ENCODE data around the gene ATP1A3.
"Not testable (repeated sequence)": the region's sequence is repeated elsewhere in the genome, so short reads cannot be mapped to it uniquely, and the experiment has no call there.

ATP1A3 gene

DNA sequence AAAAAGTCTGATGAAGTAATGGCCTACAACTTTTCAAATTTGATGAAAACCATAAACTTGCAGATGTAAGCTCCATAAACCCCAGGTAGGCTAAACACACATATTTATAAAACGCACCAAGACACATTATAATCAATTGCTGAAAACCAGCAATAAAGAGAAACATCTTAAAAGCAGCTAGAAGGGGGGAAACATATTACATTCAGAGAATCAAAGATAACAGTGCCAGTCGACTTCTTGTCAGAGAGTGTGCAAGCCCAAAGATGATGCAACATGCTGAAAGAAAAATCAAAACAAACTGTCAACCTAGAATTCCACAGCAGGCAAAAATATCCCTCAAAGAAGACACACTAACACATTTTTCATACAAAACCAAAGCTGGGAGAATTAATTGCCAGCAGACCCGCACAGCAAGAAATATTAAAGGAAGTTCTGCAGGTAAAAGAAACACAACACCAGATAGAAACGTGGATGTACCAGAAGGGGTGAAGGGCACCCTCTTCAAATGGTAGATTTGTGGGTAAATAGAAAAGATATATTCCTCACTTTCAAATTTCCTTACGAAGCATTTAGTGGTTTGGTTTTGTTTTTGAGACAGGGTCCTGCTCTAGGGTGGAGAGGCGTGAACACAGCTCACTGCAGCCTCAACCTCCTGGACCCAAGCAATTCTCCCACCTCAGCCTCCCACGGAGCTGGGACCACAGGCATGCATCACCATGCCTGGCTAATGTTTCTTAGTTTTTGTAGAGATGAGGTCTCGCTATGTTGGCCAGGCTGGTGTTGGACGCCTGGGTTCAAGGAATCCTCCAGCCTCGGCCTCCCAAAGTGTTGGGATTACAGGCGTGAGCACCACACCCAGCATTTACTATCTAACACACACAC is 16.5 kb upstream of the ATP1A3 start:
- no peak for DNase-seq (ENCODE audit: low spot score)

DNA sequence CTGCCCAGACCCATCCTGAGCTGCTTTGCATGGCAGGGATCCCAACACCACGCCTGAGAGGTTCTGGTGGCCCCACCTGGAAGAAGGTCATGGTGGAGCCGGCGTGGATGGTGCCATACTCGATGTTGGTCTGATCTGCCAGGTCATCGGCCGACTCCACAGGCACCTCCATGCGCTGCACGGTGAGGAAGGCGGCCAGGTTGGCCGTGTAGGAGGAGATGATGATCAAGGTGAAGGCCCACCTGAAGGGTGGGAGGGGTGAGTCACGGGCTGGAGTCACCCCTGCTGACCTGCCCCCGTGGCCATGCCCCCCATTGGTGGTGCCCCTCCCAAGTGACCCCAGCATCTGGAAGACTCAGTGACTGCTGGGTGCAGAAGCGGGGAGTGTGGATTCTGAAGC is 12.5 kb upstream of the ATP1A3 start:
- no peak for DNase-seq (ENCODE audit: low spot score)

DNA sequence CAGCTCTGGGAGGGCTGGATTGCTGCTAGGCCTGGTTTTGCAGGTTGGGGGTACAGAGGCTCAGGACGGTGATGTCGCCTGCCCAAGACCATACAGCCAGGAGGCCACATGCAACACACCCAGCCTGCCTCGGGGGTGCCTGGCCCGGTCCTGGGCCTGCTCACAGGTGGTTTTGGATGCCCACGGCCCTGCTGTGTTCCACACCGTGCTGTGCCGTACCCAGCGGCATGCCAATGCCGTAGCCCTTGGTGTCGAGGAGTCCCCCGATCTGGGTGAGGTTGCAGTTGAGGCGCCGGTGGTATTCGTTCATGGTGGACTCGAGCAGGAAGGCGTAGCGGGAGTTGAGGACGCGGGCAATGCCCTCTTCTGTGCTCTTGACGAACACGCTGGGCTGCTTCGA is 11.5 kb upstream of the ATP1A3 start:
- no peak for DNase-seq (ENCODE audit: low spot score)

DNA sequence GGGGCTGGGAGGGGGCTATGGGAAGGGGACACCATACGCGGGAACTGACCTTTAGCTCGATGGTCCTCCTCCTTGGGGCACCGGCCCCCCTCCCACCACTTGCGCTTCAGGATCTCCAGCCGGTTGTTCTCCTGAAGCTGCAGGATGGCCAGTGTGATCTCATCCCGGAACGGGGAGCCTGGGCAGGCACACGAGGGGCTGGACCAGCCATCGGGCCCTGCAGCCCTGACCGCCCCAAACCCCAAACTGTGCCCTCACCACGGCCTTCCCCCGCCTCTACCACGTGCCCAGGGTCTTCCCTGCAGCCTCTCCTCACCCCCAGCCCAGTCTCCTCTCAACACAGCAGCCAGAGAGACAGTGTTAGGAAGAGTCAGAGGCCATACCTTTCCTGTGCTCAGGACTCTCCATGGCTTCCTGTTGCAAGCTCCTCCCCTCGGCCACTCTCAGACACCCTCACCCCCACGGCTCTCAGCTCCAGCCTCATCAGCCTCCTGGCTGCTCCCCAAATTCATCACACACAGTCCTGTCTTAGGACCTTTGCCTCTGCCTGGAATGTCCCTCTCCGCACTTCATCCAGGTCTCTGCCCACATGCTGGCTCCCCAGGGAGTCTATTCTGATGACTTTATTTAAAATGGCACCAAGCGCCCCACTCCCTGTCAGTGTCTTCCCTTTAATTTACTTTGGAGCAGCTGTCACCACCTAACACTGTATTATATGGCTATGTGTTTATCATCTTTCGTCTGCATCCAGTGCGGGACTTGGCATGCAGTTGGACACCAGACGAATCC is 9.7 kb upstream of the ATP1A3 start:
- DNase-seq (ENCODE audit: low spot score), result no peak

DNA sequence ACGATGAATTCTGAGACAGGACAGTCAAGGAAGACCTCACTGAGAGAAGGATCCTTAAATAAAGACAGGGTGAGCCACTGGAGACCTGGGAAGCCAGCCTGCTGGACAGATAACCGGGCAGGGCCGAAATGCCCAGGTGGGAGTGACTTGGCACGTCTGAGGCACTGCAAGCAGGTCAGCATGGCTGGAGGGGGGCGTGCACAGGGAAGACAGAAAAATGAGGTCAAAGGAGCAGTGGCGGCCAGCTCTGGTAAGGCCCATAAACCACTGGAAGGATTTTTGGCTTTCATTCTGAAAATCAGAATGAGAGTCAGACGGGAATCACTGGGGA is 5.8 kb upstream of the ATP1A3 start:
- DNase-seq (ENCODE audit: low spot score), result no peak

DNA sequence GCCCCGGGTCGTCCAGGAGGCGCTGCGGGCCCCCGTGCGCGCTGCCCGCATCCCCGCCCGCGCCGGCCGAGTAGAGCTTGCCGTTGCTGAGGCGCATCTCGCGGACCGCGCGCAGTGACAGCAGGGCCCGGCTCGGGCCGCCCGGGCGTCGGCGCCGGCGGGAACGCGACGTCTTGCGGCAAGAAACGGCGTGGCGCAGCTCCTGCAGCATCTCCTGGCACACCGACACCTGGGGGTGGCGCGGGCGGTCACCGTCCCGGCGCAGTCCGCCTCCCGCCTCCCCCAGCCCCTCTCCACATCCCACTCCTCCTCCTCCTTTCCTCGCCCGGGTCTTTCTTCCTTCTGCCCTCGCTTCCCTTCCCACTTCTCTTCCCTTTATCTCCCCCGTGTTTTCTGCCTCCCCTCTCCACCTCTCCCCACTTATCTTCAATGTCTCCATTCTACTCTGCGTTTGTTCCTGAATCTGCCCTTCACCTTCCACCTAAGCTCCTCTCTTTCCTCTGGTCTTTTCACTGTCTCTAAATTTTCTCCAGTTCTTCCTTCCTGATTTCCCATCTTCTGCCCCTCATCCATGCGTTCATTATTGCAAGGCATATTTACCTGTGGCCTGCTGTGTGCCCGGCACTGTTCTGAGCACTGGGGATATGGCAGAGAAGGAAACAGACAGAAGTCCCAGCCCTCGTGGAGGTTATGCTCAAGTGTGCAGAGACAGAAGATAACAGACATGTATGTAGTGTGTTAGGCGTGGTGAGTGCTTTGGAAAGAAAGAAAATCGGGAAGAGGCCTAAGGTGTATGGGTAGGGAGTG is 5.2 kb upstream of the ATP1A3 start:
- DNase-seq (ENCODE audit: low spot score), result peak; percentile 40

DNA sequence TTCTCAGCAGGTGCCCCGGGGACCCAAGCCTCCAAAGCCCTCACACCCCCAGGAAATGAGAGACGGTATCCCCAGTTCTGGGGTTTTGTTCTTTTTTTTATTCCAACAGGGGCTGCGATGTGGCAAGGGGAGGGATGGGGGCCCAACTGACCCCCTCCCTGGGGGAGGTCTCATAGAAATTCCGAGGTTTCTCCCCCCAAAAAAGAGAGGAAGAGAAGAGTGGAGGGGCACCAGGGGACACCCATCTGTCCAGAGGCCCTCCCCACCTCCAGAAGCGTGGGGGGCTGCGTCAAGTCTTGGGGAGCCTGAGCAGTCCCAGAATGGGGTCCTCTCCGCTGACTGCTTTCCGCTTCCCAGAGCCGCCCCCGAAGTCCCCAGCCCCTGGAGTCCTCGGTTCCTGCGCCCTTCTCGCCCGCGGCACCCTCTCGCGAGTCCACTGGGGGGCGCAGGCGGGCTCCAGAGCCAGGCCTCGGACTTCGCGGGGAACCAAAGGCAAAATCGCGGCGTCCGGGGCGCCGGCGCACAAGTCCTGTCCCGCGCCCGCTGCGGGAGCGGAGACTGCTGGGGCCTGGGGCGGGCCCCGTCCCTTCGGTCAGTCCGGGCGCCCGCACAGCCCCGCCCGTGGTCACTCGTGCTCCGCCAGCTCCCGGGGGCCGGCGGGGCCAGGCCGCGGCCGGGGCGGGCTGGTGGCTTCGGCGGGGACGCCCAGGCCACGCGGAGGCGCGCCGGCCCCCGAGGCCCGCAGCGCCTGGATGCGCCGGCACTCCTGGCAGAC is 4.4 kb upstream of the ATP1A3 start:
- peak; percentile 88 for DNase-seq (ENCODE audit: low spot score)

DNA sequence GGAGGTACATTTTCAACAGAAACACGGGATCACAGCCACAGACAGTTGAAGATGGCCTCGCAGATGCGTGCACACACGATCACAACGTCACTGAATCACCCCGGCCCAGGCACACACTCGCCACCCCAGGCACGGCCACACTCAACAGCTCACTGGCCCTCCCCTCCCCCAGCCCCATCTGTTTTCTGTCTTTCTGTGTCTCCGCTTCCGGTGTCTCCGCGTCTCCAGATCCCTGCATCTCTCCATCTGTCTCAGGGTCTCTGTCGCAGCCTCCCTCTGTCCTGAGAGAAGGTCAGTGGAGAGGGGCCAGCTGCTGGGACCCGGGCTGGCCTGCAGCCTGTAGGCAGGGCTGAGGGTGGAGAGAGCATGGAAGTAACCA is 3.8 kb upstream of the ATP1A3 start:
- DNase-seq (ENCODE audit: low spot score), result no peak

DNA sequence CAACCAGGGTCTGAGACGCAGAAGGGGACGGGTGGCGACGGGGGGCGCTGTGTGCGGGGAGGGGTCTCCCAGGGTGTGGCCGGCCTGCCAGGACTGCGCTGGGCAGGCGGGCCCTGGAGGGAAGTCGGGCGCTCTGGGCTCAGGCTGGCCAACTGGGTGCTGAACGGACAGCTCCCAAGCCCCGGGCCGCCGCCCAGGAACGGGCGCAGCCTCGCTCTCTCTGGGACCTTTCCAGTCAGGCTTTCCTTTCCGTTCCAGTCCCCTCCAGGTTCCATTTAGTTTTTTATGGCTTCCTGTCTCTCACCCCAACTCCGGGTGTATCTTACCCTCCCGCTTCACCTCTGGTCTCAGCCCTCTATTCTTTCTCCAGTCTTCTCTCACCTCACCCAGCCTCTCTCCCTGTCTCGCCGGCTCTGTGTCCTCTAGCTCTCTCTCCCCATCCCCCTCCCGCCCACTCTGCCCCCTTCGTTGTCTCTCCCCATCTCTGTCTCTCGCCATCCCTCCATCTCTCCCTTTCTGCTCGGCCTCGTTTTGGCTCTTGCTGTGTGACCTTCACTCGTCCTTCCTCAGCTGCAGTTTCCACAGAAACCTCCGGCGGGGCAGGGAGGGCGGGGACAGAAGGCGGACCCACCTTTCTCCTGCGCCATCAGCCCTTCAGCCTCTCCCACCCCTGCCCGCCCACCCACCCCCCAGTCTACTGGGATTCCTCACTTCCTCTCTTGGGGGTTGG is 3.3 kb upstream of the ATP1A3 start:
- peak; percentile 90 for DNase-seq (ENCODE audit: low spot score)

DNA sequence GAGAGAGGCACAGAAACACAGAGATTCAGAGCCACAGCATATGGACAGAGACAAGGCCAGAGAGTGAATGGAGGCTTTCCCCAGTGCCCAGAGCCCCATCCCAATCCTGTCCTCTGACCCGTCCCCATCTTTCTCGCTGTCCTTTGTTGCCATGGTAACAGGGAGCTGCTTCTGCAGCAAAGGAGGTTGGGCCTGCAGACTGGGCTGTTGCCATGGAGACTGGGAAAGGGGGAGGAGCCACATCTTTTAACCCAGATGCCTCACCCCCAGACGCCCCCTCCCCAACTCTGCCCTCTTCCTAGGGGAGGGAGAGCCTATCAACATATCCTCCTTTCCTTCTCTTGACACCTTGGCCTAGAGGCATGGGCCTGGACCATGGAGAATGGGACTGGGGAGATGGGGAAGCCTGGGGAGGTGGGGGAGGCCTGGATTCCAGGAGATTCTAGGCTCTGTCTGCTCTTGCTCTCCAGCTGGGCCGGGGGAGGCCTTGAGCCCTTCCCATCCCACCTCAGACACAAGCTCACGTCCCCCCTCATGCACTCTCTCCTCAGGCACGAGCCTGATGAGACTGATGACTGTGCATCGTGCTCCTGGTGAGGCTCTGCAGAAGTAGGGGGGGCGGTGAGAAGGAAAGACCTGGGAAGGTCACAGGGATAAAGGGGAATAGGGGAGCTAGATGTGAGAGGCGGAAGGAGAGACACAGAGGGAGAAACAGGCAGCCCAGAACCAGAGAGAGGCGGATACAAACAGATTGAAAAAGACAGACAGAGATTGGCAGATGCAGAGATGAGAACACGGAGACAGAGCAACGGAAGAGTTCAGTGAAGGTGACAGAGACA is 2.1 kb upstream of the ATP1A3 start:
- DNase-seq (ENCODE audit: low spot score), result no peak

DNA sequence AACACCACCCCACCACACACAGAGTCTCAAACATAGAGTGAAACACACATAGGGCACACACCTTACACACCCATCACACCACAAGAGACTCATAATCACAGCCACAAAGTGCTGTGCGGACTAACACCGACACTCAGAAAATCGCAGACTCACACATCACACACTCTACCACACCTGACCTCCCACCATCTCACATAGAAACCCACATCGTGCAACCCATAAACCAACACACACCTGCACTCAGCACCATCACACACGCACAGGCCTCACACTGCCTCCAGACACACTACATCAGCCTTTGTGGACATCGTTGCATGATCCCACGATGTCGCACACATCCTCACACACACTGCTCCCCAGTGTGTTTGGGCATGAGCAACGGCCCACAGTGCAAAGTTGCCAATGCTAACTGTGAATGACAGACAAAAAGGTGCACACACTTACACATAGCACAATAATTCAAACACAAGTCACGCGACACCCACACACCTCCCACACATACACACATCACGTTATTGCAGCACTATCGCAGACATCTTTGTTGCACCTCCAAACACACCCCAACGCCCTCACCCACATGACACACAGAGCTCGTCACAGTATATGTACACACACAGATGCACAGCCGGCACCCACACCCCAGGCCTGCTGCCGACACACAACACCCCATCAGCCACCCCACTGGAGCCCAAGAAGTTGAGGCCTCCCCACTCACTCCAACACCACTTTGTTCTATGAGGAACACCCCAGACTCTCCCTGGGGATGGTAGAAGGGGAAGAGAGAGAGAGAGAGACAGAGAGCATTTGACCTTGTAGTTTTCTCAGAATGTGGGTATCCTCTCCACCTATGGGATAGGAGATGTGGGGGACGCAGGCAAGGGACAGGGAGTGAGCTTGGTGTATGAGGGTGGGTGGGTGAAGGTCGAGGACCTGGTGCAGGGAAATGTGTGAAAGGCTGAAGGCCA is 1.2 kb upstream of the ATP1A3 start:
- no peak for DNase-seq (ENCODE audit: low spot score)

DNA sequence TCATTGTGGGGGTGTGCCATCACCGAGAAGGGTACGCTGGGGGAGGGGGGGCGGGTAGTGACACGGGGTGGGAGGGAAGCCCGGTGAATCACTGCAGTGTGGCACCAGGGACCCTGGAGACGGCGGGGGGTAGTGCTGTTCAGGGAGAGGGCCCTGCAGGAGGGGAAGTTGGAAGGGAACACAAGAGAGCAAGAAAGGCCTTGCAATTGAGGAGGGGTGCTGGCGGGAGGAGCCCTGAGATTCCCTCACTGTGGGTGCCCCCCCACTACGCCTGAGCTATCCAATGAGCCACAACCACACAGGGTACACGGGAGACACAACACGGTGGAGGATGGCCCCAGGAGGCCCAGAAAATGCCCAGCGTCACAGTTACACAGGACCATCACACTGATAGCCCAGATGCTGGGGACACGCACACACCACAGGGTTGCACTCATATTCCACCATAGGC is 516 bp upstream of the ATP1A3 start:
- DNase-seq (ENCODE audit: low spot score), result no peak

DNA sequence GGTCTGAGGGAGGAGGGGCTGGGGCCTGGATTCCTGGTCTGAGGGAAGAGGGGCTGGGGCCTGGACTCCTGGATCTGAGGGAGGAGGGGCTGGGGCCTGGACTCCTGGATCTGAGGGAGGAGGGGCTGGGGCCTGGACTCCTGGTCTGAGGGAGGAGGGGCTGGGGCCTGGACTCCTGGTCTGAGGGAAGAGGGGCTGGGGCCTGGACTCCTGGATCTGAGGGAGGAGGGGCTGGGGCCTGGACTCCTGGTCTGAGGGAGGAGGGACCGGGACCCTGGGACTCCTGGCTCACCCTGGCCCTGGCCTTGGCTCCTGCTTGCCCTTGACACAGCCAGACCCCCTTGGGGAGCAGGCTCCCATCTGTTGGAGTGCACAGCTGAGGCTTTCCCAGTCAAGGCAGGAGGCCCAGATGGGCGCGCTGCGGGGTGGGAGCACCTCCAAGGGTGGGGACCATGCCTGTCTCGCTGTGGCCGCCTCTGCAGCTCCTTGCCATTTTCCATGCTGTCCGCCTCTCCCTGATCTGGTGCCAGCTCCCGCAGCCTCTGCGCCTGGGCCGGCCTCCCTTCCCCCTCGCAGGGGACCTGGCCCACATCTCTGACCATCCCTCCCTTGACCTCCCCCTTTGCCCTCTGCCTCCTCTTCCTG is 2.0 kb downstream of the ATP1A3 start:
- not testable (repeated sequence) for DNase-seq (ENCODE audit: low spot score)

DNA sequence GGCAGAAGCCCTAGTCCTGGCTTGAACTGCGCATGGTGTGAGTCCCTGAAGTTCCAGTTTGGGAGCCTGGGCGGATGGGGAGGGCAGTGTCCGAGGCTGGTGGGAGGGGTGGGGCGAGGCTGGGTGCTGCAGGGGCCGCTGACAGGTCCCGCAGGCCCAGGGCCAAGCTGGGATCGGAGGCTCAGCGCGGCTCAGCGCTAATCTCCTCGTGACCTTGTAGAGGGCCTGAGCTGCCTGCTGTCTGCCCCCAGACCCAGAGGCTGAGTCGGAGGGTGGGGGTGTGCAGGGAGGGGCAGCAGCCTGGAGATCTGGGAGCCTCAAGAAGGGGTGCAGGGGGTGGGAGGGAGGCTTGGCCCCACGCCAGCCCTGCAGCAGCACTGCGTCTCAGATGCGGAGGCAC is 3.0 kb downstream of the ATP1A3 start:
- DNase-seq (ENCODE audit: low spot score), result no peak

DNA sequence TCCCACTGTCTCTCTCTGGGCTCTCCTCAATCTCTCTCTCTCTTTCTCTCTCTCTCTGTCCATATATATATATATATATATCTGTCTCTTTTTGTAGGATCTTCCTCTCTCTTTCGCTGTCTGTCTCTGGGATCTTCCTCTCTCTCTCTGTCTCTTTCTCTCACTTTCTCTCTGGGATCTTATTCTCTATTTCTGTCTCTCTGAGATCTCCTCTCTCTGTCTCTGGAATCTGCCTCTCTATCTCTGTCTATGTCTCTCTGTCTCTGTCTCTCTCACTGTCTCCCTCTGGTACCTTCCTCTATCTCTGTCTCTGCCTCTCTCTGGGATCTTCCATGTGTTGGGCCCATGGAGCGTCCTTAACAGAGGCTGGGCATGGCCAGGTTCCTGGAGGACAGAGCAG is 3.4 kb downstream of the ATP1A3 start:
- DNase-seq (ENCODE audit: low spot score), result no peak

DNA sequence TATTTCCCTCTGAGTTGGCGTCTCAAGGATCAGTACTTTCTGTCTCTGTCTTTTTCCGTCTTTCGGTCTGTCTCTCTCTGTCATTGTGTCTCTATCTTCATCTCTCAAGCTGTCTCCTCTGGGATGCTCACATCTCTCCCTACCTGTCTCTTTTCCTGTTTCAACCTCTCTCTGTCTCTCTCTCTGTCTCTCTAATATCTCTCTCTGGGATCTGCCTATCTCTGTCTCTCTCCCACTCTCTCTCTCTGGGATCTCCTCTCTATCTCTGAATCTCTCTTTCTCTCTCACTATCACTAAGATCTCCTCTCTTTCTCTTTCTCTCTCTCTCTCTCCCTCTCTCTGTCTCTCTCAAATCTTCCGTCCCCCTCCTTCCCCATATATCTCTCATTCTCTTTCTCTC is 4.0 kb downstream of the ATP1A3 start:
- no peak for DNase-seq (ENCODE audit: low spot score)

DNA sequence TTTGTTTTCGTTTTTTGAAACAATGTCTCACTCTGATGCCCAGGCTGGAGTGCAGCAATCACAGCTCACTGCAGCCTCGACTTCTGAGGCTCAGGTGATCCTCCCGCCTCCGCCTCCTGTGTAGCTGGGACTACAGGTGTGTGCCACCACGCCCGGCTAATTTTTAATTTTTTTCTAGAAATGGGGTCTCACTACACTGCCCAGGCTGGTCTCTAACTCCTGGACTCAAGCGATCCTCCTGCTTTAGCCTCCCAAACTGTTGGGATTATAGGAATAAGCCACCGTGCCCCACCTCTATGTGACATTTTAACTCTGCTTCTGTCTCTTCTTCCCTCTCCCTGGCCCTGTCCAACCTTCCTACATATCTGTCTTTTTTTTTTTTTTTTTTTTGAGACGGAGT is 5.1 kb downstream of the ATP1A3 start:
- no peak for DNase-seq (ENCODE audit: low spot score)

DNA sequence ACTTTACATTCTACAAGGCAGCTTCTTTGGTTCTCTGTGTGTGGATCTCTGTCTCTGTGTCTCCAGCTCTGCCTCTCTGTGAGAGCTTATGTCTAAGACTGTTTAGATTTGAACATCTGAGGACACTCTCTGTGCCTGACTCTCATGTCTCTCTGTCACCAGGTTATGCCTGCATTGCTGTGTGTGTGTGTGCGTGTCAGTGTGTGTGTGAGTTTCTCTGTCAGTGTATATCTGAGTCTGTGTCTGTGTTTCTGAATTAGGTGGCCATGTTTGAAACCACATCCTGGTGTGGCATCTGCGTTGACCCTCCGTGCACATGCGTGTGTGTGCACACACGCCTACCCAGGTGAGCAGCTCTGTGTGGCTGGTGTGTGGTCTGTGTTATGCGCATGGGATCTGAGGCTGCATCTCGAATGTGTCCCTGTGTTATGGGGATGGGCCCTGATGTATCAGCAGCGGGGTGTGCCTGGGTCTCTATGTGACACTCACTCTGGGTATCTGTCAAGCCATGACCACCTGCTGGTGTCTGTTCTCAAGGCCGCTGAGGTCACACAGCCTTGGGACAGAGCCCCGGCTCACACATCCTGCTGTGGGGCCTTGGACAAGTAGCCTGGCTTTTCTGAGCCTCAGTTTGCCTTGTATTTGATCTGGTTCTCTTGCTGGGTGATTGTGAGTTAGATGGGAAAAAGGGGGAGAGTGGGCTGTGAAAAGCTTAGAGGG is 6.7 kb downstream of the ATP1A3 start:
- DNase-seq (ENCODE audit: low spot score), result no peak

All from AG20443 (cell line).